GM18498 (cell line): Measurements from ENCODE around the gene KCNG4.
"Not testable (repeated sequence)": the region's sequence is repeated elsewhere in the genome, so short reads cannot be mapped to it uniquely, and the experiment has no call there.

Source experiments
- ATAC-seq: cut with Tn5 transposase; IDR thresholded peaks from one replicate; pipeline ENCODE4 v1.9.1; 2021; ENCODE audit warnings: mild to moderate bottlenecking, moderate library complexity; ENCODE audit not compliant: unreplicated experiment

The KCNG4 gene

DNA sequence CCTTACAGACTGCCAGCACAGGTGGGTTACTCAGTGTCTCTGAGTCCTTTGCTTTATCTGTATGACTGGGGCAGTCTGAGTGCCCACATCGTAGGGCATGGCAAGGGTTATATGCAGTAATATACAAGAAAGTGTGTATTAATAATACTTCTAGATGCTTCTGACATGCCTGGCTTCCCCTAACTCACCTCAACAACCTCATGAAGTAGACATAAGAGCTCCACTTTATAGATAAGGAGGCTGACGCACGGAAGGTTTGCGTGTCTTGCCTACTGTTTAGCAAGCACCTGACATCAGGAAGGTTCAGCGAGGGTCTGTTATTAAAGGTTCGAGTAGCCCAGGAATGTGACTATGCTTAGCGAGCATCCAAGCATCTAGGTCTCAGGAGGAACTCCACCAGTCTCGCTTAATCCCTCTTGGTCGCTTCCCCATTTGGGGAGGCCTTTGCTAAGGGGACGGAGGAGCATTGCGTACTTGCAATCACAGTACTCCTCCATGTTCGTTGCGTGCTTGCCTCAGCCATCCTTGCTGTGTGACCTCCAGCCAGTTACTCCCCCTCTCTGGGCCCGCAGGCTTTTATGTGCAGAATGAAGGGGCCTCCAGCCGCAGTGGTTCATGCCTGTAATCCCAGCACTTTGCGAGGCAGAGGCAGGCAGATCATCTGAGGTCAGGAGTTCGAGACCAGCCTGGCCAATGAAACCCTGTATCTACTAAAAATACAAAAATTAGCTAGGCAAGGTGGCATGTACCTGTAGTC is 1.6 kb downstream of the KCNG4 start:
- no peak for ATAC-seq

DNA sequence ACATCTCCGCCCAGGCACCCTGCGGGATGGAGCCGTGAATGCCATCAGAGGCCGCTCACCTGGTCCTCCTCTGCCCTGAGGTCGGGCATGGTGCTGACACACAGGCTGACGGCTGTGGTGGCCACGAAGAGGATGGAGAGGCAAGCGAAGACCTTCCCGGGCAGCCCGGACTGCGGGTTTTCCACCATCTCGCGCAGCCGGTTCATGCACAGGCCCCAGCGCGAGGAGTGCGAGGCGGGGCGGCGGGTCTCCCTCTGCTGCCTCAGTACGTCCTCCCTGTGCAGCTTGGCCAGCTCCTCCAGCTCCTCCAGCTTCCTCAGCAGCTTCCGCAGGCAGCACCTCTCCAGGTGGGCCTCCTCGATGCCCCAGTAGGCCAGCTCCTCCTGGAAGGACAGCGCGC is 3.1 kb downstream of the KCNG4 start:
- ATAC-seq = no peak

GRCh38 chr16:84234321-84235241 is 5.2 kb downstream of the KCNG4 start:
- ATAC-seq = no peak

DNA sequence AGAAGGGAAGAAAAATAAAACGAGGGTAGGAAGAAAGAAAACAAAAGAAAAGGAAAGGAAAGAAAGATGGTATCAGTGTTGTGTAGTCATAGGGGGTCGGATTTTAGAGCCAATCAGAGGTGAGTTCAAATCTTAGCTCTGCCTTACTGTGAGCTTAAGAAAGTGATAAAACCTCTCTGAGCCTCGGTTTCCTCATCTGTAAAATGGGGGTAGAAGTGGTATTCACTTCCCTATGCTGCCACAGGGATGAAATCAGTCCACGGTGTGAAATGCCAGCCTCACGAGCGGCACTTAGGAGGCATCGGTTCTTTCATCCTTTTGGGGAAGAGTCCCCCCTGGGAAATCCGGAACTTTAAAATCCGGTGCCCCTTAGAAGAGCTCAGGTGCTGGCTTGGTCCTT is 6.1 kb downstream of the KCNG4 start:
- ATAC-seq = no peak

DNA sequence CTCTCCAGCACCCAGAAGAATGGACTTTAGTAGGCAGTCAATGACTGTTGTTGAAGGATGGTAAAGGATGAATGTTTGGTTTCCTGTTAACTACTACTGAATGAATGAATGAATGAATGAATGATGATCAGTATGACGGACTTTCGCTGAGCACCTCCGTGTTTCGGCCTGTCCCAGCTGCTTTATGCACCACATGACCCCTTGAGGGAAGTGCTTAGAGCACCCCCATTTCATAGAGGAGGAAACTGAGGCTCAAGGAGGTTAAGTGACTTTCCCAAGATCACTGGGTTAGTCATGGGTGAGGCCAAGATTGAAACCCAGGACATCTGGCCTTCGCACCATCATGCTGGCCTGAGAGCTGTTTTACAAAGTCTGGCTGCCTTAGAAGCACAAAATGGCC is 6.8 kb downstream of the KCNG4 start:
- no peak for ATAC-seq

DNA sequence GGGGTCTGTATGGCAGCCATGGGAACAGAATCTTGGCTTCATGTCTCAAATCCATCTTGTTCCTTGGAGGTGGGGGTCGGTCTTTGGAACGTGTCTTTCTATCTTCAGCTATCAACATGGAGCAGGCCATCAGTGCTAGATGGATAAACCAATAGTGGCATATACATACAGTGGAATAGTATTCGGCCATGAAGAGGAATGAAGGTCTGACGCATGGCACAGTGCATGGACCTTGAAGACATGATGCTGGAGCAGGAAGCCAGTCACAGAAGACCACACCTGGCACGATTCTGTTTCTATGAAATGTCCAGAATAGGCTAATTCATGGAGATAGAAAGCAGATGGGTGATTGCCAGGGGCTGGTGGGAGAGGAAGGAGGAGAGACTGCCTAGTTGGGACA is 7.8 kb downstream of the KCNG4 start:
- ATAC-seq = no peak

- no peak for ATAC-seq
These were observed 10.3 kb downstream of the KCNG4 start for GRCh38 chr16:84229471-84229870.

- ATAC-seq = no peak
These were observed 11.5 kb downstream of the KCNG4 start for GRCh38 chr16:84228256-84228838.

DNA sequence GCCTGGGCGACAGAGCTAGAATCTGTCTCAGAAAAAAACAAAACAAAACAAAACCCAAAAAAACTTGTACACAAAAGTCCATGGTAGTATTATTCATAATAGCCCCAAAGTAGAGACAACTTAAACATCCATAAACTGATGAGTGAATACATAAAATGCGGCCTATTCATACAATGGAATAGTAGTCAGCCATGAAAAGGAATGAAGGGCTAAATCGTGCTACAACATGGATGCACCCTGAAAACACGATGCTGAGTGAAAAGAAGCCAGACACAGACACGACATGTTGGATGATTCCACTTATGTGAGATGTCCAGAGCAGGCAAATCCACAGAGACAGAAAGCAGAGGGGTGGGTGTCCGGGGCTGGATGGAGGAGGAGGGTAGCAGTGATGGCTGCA is 12.3 kb downstream of the KCNG4 start:
- no peak for ATAC-seq

DNA sequence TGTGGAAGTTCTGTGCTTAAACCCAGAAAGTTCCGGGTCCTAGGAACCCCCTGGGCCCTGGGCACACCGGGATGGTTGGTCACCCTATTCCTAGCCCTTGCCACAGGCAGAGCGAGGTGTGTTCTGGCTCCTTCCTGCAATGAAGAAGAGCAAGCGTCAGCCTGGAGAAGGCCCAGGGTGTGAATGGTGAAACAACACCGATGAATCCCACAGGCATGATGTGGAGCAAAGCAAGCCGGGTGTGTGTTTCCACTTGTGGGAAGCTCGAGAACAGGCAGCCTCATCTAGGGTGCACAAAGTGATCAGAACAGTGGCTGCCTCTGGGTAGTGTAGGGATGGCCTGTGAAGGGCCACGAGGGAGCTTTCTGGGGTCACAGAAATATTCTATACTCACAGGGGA is 13.8 kb downstream of the KCNG4 start:
- ATAC-seq = no peak

DNA sequence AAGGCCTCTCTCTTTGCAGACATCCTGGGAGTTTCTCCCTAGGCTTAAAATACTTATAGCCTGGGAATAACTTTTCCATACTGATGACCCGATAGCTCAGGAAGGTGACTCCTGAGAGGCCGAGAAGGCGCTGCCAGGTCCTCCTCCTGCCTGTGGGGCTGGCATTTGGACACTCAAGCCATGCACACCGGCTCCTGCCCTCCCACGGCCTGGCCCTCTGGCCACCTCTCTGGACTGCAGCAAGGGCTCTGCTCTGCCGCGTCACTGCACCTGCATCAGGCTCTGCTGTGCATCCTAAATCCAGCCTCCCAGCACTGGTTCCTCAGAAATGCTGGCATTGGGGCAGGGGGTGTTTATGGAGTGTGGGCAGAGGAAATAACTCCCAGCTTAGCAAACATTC is 14.2 kb downstream of the KCNG4 start:
- ATAC-seq = no peak

- ATAC-seq = no peak
These were observed 14.7 kb downstream of the KCNG4 start for GRCh38 chr16:84225126-84225525.

GRCh38 chr16:84224554-84224953 is 15.3 kb downstream of the KCNG4 start:
- no peak for ATAC-seq

- ATAC-seq = no peak
These were observed 16.4 kb downstream of the KCNG4 start for GRCh38 chr16:84223456-84223855.

- no peak for ATAC-seq
These were observed 19.0 kb downstream of the KCNG4 start for GRCh38 chr16:84220851-84221250.

- ATAC-seq = no peak
These were observed 20.9 kb downstream of the KCNG4 start for GRCh38 chr16:84218956-84219355.

GRCh38 chr16:84218176-84218823 is 21.5 kb downstream of the KCNG4 start:
- ATAC-seq = no peak

DNA sequence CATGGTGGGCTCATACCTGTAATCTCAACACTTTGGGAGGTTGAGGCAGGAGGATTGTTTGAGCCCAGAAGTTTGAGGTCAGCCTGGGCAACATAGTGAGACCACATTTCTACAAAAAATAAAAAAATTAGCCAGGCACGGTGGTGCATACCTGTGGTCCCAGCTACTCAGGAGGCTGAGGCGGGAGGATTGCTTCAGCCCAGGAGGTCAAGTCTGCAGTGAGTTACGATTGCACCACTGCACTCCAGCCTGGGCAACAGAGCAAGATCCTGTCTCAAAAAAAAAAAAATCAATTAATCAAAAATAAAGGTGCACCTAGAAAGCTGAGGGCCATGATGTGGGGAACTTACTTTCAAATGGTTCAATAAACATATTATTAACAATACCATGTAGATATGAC is 23.7 kb downstream of the KCNG4 start:
- not testable (repeated sequence) for ATAC-seq

DNA sequence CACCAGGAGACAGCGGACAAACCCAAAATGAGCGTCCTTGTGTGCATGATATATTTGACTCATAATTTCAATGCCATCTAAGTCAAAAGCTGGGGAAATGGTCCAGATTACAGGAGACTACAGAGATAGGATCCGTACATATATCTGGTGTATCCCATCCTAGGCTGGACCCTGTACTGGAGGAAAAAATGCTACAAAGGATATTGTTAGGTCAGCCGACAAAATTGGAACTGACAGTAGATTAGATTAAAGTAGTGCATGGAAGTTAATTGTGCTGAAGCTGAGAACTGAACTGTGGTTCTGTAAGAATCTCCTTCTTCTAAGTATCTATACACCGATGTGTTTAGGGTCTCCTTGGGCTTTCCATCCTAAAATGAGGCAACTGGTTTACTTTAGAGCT is 24.3 kb downstream of the KCNG4 start:
- no peak for ATAC-seq

GRCh38 chr16:84214451-84215066 is 25.3 kb downstream of the KCNG4 start:
- ATAC-seq = no peak

- ATAC-seq = no peak
These were observed 27.2 kb downstream of the KCNG4 start for GRCh38 chr16:84212631-84213030.
